ENCODE measurements around the gene CD2BP2.
"Not testable (repeated sequence)": the region's sequence is repeated elsewhere in the genome, so short reads cannot be mapped to it uniquely, and the experiment has no call there.

The CD2BP2 gene

DNA sequence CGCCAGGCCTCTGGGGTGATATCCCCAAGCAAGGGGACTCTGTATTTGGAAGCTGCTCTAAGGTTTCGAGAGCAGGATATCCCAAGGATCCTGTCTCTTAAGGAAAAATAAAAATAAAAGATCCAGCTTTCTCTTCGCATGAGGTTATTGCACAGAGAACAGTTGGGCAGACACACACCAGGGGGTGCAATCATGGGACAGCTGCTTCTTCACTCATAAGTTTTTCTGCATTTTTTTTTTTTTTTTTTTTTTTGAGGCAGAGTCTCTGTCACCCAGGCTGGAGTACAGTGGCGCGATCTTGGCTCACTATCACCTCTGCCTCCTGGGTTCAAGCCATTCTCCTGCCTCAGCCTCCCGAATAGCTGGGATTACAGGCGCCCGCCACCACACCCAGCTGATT, 13.1 kb downstream of the CD2BP2 start:
- DNase-seq, result not testable (repeated sequence)

- no peak for DNase-seq
Observed at GRCh38 chr16:30340621-30341020, 14.5 kb downstream of the CD2BP2 start.

GRCh38 chr16:30338715-30339114, 16.4 kb downstream of the CD2BP2 start:
- DNase-seq, result not testable (repeated sequence)

- DNase-seq, result not testable (repeated sequence)
Observed at GRCh38 chr16:30337964-30338357, 17.1 kb downstream of the CD2BP2 start.

- no peak for DNase-seq
Observed at GRCh38 chr16:30335598-30336474, 19.3 kb downstream of the CD2BP2 start.

DNA sequence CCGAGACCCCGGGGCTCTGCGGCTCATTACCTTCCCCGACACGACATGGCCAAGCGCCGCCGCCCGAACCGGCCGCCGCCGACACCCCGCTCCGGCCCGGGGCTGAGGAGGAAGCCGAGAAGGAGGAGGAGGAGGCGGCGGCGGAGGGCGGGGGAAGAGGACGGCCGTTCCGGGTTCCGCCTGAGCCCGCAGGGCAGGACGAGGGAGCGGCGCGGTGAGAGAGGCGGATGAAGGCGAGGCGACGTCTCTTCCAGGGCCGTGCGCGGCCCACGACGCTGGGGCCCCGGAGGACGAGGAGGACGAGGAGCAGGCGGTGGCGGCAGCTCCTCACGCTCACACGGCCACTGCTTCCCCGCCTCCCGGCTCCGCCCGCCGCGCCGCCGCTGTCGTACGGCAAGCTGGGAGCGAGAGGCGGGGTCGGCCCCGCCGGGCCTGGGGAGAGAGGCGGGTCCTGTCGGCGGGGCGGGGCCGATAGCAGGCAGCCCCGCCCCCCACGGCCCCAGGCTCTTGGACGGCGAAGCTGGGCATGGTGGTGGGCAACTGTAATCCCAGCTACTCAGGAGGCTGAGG, 20.0 kb downstream of the CD2BP2 start:
- peak; percentile 67 for DNase-seq

DNA sequence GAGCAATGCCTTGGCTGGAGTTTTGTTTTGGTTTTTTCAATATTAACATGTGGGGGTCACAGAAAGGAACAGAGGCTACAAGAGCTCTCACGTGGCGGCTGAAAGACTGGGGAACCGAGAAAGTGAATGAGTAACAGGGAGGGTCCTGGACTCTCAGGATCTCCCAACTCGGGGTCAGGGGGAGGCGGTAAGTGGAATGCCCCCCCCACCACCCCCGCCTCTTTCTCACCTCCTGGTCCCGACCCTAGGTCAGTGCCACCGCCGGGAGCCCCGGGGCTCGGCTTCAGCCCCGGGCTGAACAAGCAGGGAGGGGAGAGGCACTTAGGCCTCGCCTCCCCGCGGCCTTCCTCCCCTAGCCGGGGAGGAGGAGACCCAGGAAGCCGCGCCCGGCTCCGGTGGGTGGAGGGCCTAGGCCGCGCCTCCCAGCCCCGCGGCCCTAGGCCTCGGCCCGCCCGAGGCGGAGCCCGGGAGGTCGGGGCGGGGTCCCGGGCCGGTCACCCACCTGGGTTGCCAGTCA, 20.6 kb downstream of the CD2BP2 start:
- DNase-seq, result peak; percentile 77

GRCh38 chr16:30324220-30324619, 30.9 kb downstream of the CD2BP2 start:
- DNase-seq, result not testable (repeated sequence)

DNA sequence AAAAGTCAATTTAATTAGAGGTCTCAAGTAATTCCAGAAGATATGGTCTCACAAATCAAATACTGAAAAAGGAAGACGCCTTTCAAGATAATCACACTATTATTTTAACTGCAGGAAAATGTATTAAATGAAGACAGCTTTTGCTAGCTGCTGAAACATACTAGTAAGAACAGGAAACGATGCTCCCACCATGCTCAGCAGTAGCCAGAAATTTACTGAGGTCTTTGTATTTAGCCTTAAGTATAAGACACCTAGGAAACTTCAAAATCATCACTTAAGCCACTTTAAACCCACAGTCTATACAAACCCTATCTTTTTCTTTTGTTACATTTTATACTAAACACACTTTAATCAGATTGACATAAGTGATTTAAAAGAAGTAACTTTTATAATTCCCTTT, 36.5 kb downstream of the CD2BP2 start:
- not testable (repeated sequence) for DNase-seq

DNA sequence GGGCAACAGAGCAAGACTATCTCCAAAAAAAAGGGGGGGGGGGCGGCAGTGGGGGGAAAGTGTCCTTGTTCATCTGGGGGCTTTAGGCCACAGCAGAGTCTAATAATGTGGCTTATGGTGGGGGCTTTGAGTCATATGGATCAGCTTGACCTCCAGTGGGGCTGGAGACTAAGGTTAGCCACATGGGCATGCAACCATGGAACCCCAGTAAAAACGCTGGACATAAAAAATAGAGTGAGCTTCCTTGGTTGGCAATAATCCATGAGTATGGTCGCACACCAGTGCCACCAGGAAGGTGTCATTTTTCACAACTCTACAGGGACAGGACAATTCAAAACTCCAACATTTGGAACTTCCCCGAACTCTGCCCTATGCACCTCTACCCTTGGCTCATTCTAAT, 44.2 kb downstream of the CD2BP2 start:
- not testable (repeated sequence) for DNase-seq

DNA sequence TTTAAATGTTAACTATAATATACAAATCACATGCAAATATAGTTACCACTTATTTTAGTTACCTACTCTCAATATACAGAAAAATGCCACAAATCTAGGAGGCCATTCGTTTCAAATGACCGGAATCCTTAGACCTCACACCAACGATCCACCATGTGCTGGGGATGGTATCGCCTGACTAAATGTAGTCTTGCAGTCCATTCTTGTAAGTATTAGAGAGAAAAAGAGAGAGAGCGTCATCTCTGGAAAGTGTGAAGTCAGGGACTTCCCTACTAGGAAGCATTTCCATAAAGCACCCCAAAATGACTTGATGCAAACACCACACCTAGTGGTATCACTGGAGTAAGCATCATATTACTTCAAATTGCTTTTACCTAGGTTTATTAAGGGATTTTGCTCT, 45.9 kb downstream of the CD2BP2 start:
- DNase-seq, result not testable (repeated sequence)

Data from NCI-H226 (cell line).